Heart right ventricle (tissue), 16 donors: ENCODE data around the gene NOL9. TPM values are rescaled to one million over a fixed set of nuclear protein-coding genes. Genes with fewer than 3 reads are reported as not detected.

Experiments
- ATAC-seq, 8 donors: fragments of 200-7000 bp; cut with Tn5 transposase; one replicate each; pipeline ENCODE4 v1.9.1; 2020; ENCODE audit warnings: mild to moderate bottlenecking in 8 of 8, moderate library complexity in 8 of 8, moderate number of reproducible peaks in 1 of 8
- DNase-seq, 2 donors: peaks; one replicate each; pipeline ENCODE4 v3.0.0-alpha.2; 2020
- H3K27ac ChIP-seq, 10 donors: fragments of 200-600 bp; sonication (generic) in 2 of 10; one replicate each; pipeline versions ENCODE4 v1.5.0 to v1.8.0; 2020 to 2022; ENCODE audit warnings: mild to moderate bottlenecking in 3 of 10
- H3K27me3 ChIP-seq, 7 donors: fragments of 200-600 bp; one replicate each; pipeline ENCODE4 v1.8.0; 2021 to 2022; ENCODE audit warnings: mild to moderate bottlenecking in 2 of 7
- H3K36me3 ChIP-seq, 9 donors: fragments of 200-600 bp; sonication (generic) in 1 of 9; one replicate each; pipeline versions ENCODE4 v1.5.0 to v1.8.0; 2020 to 2022; ENCODE audit warnings: mild to moderate bottlenecking in 2 of 9
- H3K4me1 ChIP-seq, 9 donors: fragments of 200-600 bp; sonication (generic) in 1 of 9; one replicate each; pipeline versions ENCODE4 v1.5.0 to v1.8.0; 2020 to 2022; ENCODE audit warnings: mild to moderate bottlenecking in 4 of 9
- H3K4me3 ChIP-seq, 10 donors: fragments of 200-600 bp; sonication (generic) in 2 of 10; one replicate each; pipeline versions ENCODE4 v1.5.0 to v1.8.0; 2020 to 2022; ENCODE audit warnings: mild to moderate bottlenecking in 7 of 10, moderate library complexity in 2 of 10
- H3K9me3 ChIP-seq, 11 donors: fragments of 200-600 bp in 10 of 11; sonication (generic) in 2 of 11; one replicate each; pipeline versions ENCODE4 v1.5.0 to v1.8.0; 2013 to 2022; ENCODE audit warnings: mild to moderate bottlenecking in 2 of 11, control low read depth in 1 of 11, moderate library complexity in 1 of 11
- CTCF ChIP-seq, 9 donors: fragments of 200-600 bp; sonication (generic) in 2 of 9; IDR thresholded peaks; one replicate each; pipeline versions ENCODE4 v1.5.0 to v1.8.0; 2021 to 2022; ENCODE audit warnings: antibody characterized with exemption in 9 of 9, mild to moderate bottlenecking in 5 of 9, moderate library complexity in 1 of 9
- WGBS, 2 donors: extraction: QIAGEN DNeasy Blood & Tissue Kit; methylation state at CpG; one replicate each; pipeline ENCODE4 v1.1.7; 2013; ENCODE audit warnings: inconsistent platforms in 1 of 2; 5-methylcytosine and 5-hydroxymethylcytosine counted together
- intact Hi-C, 10 donors: fragments of 100-400 bp; cut with DNase I; formaldehyde crosslinking; loops; one replicate each; pipeline versions ENCODE4 v1.11.1 to v1.14.2; 2022
- polyA plus RNA-seq, 2 donors: library from polyadenylated mRNA; stranded (reverse); fragments of 200-250 nt; gene quantifications; one replicate each; pipeline ENCODE4 v1.2.3, GENCODE V29; 2013
- total RNA-seq, 10 donors: library from RNA; stranded (reverse); fragmentation: NEBNext Ultra II Directional in 3 of 10; extraction: Animal tissue kit (Norgen Biotek cat#: 25700) in 3 of 10; gene quantifications; one replicate each; pipeline versions ENCODE4 v1.2.1 to v1.2.4, GENCODE V29; 2021 to 2023
- donor health status: Arrhythmogenic right ventricular cardiomyopathy.
- donor health status: ischemic (EF 13 %, LVEDD 7.1; RV severe dilation, severe dysfunction).
- donor health status: healthy with polysubstance abuse.
- donor health status: DM: no; HTN: yes; CAD: no.
- donor health status: DM: no; HTN: no; CAD: no.
- donor health status: ischemic (EF 25% LVEDD 6.9; RV normal size, moderate dysfunction).
- donor health status: ischemic (EF 25% LVEDD 5.7; RV mildly dilated, moderate dysfunction).
- donor health status: healthy.
- donor health status: DM: yes; HTN: yes; CAD: no.
- donor health status: Ischemic cardiomyopathy.
- donor health status: ischemic (EF 35%, LVEDD 5.7; RV mildly dilated, moderate dysfunction).
- donor health status: nonischemic (EF 11% LVEDD 7.7; RV severe dilation, severe dysfunction).
- donor health status: DM: yes; HTN: yes; CAD: no.
- donor health status: PGD.
- donor health status: ischemic (EF 29% LVEDD 5.4; RV normal size, mild dysfunction).
- donor health status: nonischemic (EF 23%, LVEDD 6.1; RV moderate dilation, normal function).

NOL9 gene
- total and polyA plus RNA-seq, 12 donors = 3.0 to 19.3 (median 15.1) TPM

GRCh38 chr1:6580593-6581409 lies 26.5 kb upstream of the NOL9 start:
- intact Hi-C loops = loop anchor here in 1 of 10 donors (2.0 kb wide), 1 partner anchor 20 kb away; no protein-coding TSS in a partner anchor
- Histone ChIP-seq H3K27me3 (no peaks in the 10 kb centered on the region), H3K4me3 (peak overlapping the region; percentile 78 to 98 (median 89)), H3K27ac (peak overlapping the region in 9 of 10 donors; percentile 88 to 97 (median 94)), H3K9me3 (no peaks in the 10 kb centered on the region), H3K4me1 (peaks cover 18 to 60% (median 43%) of the 10 kb centered on the region in 9 donors), H3K36me3 (peaks cover 0 to 14% (median 0%) of the 10 kb centered on the region in 9 donors)
- ATAC-seq (peak in 2 of 8 donors; percentile 0 to 6), DNase-seq (no peak)
- 26 to 29% methylated on average over 19 of the region's 19 CpGs for whole genome bisulfite sequencing, 2 donors
- peak in 2 of 9 donors; percentile 22 to 31 for TF ChIP-seq CTCF (IDR thresholded peaks at IDR 0.05)

DNA sequence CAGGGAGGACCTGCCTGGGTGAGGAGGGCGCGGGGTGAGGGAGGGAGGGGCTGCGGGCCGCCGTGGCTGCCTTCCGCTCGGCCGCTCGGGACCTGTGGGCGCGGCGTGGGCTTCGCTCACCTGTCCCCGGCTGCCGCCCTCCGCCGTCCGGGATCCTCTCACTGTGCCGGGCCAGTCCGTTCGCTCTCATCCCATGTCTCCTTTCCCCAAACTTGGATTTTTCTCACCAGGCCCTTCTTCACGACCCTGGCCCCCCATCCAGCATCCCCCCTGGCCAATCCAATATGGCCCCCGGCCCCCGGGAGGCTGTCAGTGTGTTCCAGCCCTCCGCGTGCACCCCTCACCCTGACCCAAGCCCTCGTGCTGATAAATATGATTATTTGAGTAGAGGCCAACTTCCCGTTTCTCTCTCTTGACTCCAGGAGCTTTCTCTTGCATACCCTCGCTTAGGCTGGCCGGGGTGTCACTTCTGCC lies 25.8 kb upstream of the NOL9 start:
- H3K36me3 ChIP-seq = peaks cover 0 to 14% (median 0%) of the 10 kb centered on the region in 9 donors
- peaks cover 18 to 54% (median 40%) of the 10 kb centered on the region in 9 donors for H3K4me1 ChIP-seq
- peak overlapping the region; percentile 68 to 97 (median 94) for H3K27ac ChIP-seq
- no peaks in the 10 kb centered on the region for H3K9me3 ChIP-seq
- 0 to 1% methylated on average over 20 to 30 of the region's 30 CpGs for WGBS, 2 donors
- TF ChIP-seq CTCF (IDR thresholded peaks at IDR 0.05) = no peak
- H3K4me3 ChIP-seq = peak overlapping the region; percentile 78 to 98 (median 89)
- intact Hi-C loops = loop anchor here in 1 of 10 donors (2.0 kb wide), 1 partner anchor 21 kb away; no protein-coding TSS in a partner anchor
- no peak for DNase-seq
- peak in 4 of 8 donors; percentile 1 to 10 (median 5) for ATAC-seq
- H3K27me3 ChIP-seq = no peaks in the 10 kb centered on the region

- Histone ChIP-seq H3K4me3 (peak within 1 kb of the TSS; percentile 78 to 98 (median 89)), H3K36me3 (peaks cover 0 to 14% (median 0%) of the 10 kb centered on the region in 9 donors), H3K4me1 (peaks cover 18 to 50% (median 40%) of the 10 kb centered on the region in 9 donors), H3K9me3 (no peaks in the 10 kb centered on the region), H3K27ac (peak within 1 kb of the TSS; percentile 68 to 97 (median 94)), H3K27me3 (no peaks in the 10 kb centered on the region)
- intact Hi-C loops = loop anchor here in 3 of 10 donors (1.0 to 2.0 kb wide), 3 partner anchors 21 to 25 kb away; partner anchors contain the start of genes NOL9 (in 3 of the 3) and TAS1R1 (in 1 of the 3)
- ATAC-seq (peak; percentile 95 to 99 (median 98)), DNase-seq (peak; percentile 99 to 100)
- no peak for TF ChIP-seq CTCF (IDR thresholded peaks at IDR 0.05)
- 12 to 13% methylated on average over 58 of the region's 58 CpGs for WGBS, 2 donors
These were observed 25.2 kb upstream of the NOL9 start, which contains the start of gene ZBTB48 for GRCh38 chr1:6579374-6580118. Gene ZBTB48 (plus strand): TSS chr1:6579994. CDS start chr1:6580610, 616 bp downstream.
